A375 (cell line): Measurements from ENCODE around the gene ILK. TPM values are rescaled to one million over a fixed set of nuclear protein-coding genes. Genes with fewer than 3 reads are reported as not detected.

Experiments
- total RNA-seq: library from RNA; depleted of rRNA; stranded (reverse); fragments of >200 nt; shearing (Covaris generic); gene quantifications from 2 replicates; pipeline ENCODE4 v1.2.3, GENCODE V29; 2014; rRNA removed

The ILK gene
- total RNA-seq = 64.3 and 66.9 TPM in 2 replicates

DNA sequence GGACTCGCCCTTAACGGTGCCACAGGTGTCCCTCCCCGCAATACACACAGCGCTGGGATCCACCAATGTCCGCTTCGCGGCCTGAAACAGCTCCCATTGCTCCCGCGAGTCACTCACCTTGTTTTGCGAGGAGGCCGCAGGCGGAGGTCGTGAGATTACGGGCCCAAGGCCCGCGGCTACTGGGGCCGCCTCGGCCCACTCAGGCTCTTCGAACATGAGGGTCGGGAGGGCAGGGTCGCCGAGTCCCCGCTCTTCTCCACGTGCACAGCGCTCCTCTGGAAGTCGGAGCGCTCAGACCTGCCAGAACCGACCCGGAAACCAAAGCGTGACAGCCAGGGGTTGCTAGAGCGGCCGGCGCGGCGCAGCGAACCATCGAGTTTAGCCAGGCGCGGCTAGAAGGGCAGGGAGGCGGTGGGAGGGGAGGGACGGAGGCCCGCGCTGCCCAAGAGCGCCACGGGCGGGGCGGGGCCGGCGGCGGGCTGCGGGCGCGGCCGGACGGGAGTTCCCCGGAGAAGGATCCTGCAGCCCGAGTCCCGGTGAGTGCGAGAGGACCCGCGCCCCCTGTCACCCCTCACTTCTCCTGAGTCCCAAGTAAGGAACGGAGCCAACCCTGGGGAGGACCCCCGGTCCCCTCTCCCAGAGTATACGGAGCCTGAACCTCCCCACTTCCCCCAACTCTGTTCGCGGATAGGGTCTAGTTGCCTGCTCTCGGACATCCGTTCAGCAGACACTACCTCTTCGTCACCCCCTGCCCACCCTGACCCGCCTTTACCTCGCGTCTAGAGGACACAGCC is at the start of gene ILK, which contains the start of gene RRP8:
Gene ILK (plus strand): TSS at position 488 of the 794 bp plus-strand sequence. CDS start 498 bp downstream, outside the sequence.
Gene RRP8 (minus strand): TSS at position 330 of the 794 bp plus-strand sequence. CDS start 114 bp downstream, at position 216.

GRCh38 chr11:6612213-6613041 is 8.9 kb downstream of the ILK start, which contains the start of gene TAF10:
Gene TAF10 (minus strand): TSS chr11:6612216. CDS start chr11:6612189, 27 bp downstream.

GRCh38 chr11:6619004-6619745 is 15.6 kb downstream of the ILK start, which contains the start of gene TPP1:
Gene TPP1 (minus strand): TSS chr11:6619422. CDS start chr11:6619400, 22 bp downstream.

GRCh38 chr11:6655790-6656583 is 52.4 kb downstream of the ILK start, which contains the start of gene DCHS1:
Gene DCHS1 (minus strand): TSS chr11:6655809. CDS start chr11:6641613, 14,196 bp downstream.

Other genes starting within 250 kb of the ILK start
- 10.2 and 10.3 TPM in 2 replicates for gene SMPD1, start 213.3 kb upstream of the ILK start, total RNA-seq
- 20.5 and 23.3 TPM in 2 replicates for gene APBB1, start 184.7 kb upstream of the ILK start, total RNA-seq
- gene HPX, start 162.8 kb upstream of the ILK start, total RNA-seq = 0.45 and 0.53 TPM in 2 replicates
- 12.4 TPM in 2 replicates for gene TRIM3, start 129.8 kb upstream of the ILK start, total RNA-seq
- 72.9 and 85.0 TPM in 2 replicates for gene ARFIP2, start 122.4 kb upstream of the ILK start, total RNA-seq
- gene TIMM10B, start 122.3 kb upstream of the ILK start, total RNA-seq = 24.4 and 34.9 TPM in 2 replicates
- gene DNHD1, start 106.5 kb upstream of the ILK start, total RNA-seq = 12.2 and 12.9 TPM in 2 replicates
- 14.3 and 18.4 TPM in 2 replicates for gene RRP8, start 158 bp upstream of the ILK start, total RNA-seq
- gene TAF10, start 8.4 kb downstream of the ILK start, total RNA-seq = 126 and 155 TPM in 2 replicates
- gene TPP1, start 15.6 kb downstream of the ILK start, total RNA-seq = 11.5 and 14.2 TPM in 2 replicates
- 0.90 and 1.1 TPM in 2 replicates for gene DCHS1, start 52.0 kb downstream of the ILK start, total RNA-seq
- 74.3 and 78.2 TPM in 2 replicates for gene MRPL17, start 79.6 kb downstream of the ILK start, total RNA-seq
- 0.08 TPM in 1 of 2 replicates, not detected in the other for gene OR2AG2, start 168.2 kb downstream of the ILK start, total RNA-seq
- not detected in 2 replicates for gene OR2AG1, start 179.2 kb downstream of the ILK start, total RNA-seq
- 0.11 and 0.19 TPM in 2 replicates for gene OR6A2, start 195.9 kb downstream of the ILK start, total RNA-seq
- not detected in 2 replicates for gene OR10A5, start 241.9 kb downstream of the ILK start, total RNA-seq